AG04450 (cell line): Measurements from ENCODE around the gene PLA2G6. TPM values are rescaled to one million over a fixed set of nuclear protein-coding genes. Genes with fewer than 3 reads are reported as not detected.
"Not testable (repeated sequence)": the region's sequence is repeated elsewhere in the genome, so short reads cannot be mapped to it uniquely, and the experiment has no call there.

Experiments used
- CTCF ChIA-PET: fragments of 300-600, 350-600 bp; formaldehyde crosslinking; extraction: SDS; loops from one replicate; lab custom pipeline; 2022; ENCODE audit warnings: antibody characterized with exemption, inconsistent platforms; lab: Charles Lee
- POLR2A ChIA-PET: fragments of 350-600 bp; formaldehyde crosslinking; extraction: SDS; loops from one replicate; lab custom pipeline; 2021; ENCODE audit warnings: antibody characterized with exemption, inconsistent platforms; lab: Yijun Ruan, JAX
- DNase-seq: peaks from one replicate; pipeline ENCODE4 v3.0.0-alpha.2; 2011; ENCODE audit warnings: low read depth, low spot score
- H3K27ac ChIP-seq: one replicate; pipeline ENCODE4 v1.5.1; 2012; ENCODE audit warnings: low read depth, low read length, control low read depth
- H3K27me3 ChIP-seq: one replicate; pipeline ENCODE4 v1.6.0; 2012; ENCODE audit warnings: low read length; ENCODE audit not compliant: control insufficient read depth, insufficient read depth
- H3K4me3 ChIP-seq: 2 replicates; pipeline ENCODE4 v1.5.1; 2011; ENCODE audit warnings: mild to moderate bottlenecking, low read depth, low read length, control low read depth
- H3K9me3 ChIP-seq: 2 replicates; pipeline ENCODE4 v1.5.1; 2012; ENCODE audit warnings: low read length; ENCODE audit not compliant: control insufficient read depth, insufficient read depth
- polyA plus RNA-seq: library from polyadenylated mRNA; depleted of rRNA; stranded (reverse); fragments of >200 nt; gene quantifications from 2 replicates; pipeline ENCODE4 v1.2.3, GENCODE V29; 2011
- TF ChIP-seq, protein P1 (sequence below): IDR thresholded peaks from 2 replicates; pipeline ENCODE4 v1.5.1; 2011; ENCODE audit warnings: low read depth, low read length, control low read depth, inconsistent platforms

The PLA2G6 gene
- polyA plus RNA-seq, 1 experiment = 5.0 TPM

DNA sequence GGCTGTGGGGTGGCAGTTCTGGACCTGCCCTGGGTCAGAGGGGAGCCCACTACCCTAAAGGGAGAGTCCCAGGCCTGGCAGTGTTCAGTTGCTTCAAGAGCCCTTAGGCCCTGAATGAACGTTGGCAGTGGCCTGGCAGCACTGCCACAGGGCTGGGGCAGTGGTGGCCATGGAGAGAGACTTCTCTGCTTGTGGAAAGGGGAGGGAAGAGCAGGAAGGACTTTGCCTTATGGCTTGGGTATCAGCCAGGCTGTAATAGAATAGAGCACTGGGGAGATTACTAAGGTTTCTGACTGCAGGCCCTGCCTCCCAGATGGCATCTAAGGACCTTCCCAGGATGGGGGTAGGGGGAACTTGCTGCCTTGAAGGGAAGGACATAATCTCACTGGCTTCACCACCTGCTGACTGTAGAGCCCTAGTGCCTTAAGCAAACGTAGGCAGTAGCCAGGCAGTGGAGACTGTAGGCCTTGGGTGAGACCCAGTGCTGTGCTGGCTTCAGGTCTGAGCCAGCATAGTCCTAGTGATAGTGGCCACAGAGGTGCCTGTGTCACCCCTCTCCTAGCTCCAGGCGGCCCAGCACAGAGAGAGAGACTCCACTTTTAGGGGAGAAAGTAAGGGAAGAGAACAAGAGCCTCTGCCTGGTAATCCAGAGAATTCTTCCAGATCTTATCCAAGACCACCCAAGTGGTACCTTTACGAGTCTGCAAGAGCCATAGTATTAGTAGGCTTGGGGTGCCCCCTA lies 27.6 kb downstream of the PLA2G6 start:
- POLR2A ChIA-PET = no interaction called here
- Histone ChIP-seq H3K4me3 (no peak overlapping the region), H3K27ac (no peak overlapping the region), H3K27me3 (peaks cover 3% of the 10 kb centered on the region), H3K9me3 (peaks cover under 1% of the 10 kb centered on the region; the same call in 1 of the 2 replicates)
- TF ChIP-seq, protein P1, sequence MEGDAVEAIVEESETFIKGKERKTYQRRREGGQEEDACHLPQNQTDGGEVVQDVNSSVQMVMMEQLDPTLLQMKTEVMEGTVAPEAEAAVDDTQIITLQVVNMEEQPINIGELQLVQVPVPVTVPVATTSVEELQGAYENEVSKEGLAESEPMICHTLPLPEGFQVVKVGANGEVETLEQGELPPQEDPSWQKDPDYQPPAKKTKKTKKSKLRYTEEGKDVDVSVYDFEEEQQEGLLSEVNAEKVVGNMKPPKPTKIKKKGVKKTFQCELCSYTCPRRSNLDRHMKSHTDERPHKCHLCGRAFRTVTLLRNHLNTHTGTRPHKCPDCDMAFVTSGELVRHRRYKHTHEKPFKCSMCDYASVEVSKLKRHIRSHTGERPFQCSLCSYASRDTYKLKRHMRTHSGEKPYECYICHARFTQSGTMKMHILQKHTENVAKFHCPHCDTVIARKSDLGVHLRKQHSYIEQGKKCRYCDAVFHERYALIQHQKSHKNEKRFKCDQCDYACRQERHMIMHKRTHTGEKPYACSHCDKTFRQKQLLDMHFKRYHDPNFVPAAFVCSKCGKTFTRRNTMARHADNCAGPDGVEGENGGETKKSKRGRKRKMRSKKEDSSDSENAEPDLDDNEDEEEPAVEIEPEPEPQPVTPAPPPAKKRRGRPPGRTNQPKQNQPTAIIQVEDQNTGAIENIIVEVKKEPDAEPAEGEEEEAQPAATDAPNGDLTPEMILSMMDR = no peak
- no peak for DNase-seq
- CTCF ChIA-PET = interaction anchor here (1.2 kb wide), 1 partner anchor 101 kb away, joined by 3 read pairs; no protein-coding TSS in a partner anchor

DNA sequence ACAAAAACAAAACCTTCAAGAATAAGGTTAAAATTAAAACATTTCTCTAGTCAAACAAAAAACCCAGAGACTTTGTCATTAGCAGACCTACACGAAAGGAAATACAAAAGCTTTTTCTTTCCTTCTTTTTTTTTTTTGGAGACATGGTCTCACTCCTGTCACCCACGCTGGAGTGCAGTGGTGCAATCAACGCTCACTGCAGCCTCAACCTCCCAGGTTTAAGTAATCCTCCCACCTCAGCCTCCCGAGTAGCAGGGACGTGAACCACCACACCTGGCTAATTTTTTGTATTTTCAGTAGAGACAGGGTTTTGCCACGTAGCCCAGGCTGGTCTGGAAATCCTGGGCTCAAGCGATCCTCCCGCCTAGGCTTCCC lies 30.5 kb downstream of the PLA2G6 start:
- Histone ChIP-seq H3K4me3 (no peak overlapping the region), H3K27me3 (peaks cover 3% of the 10 kb centered on the region), H3K9me3 (peaks cover 4% of the 10 kb centered on the region; the same call in 1 of the 2 replicates), H3K27ac (no peak overlapping the region)
- DNase-seq = no peak
- ChIA-PET CTCF (no interaction called here), POLR2A (no interaction called here)
- TF ChIP-seq, protein P1 = no peak

DNA sequence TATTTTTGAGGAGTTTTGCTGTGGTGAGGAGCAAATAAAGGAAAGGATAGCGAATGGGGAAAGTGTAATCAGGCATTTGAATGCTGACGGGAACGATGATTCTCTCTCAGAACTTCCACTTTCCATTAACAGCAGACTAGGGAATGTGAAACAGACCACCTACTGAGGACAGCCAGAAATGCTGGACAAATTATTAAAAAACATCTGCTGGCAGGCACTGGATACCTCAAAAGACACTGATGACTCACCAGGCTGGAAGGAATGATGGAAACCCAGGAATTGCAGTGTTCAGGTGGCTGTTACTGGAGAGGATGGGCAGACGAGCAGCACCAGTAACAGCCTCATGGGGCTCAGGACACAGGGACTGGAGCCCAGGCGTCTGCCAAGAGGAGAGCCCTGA lies 33.4 kb downstream of the PLA2G6 start:
- peaks cover 4% of the 10 kb centered on the region; the same call in 1 of the 2 replicates for H3K9me3 ChIP-seq
- CTCF ChIA-PET = no interaction called here
- DNase-seq = peak; percentile 11
- POLR2A ChIA-PET = no interaction called here
- H3K27me3 ChIP-seq = no peaks in the 10 kb centered on the region
- no peak overlapping the region for H3K27ac ChIP-seq
- TF ChIP-seq, protein P1 = no peak
- no peak overlapping the region for H3K4me3 ChIP-seq

DNA sequence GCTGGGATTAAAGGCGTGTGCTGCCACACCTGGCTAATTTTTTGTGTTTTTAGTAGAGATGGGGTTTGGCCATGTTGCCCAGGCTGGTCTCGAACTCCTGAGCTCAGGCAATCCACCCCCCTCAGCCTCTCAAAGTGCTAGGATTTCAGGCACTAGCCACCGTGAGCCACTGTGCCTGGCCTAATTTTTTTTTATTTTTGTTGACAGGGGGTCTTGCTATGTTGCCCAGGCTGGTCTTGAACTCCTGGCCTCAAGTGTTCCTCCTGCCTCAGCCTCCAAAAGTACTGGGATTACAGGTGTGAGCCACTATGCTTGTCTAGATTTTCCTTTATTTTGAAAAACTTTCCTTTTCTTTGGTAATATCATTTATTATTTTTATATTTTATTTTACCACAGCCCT lies 35.5 kb downstream of the PLA2G6 start:
- H3K27me3 ChIP-seq, H3K9me3 ChIP-seq, H3K4me3 ChIP-seq, H3K27ac ChIP-seq, DNase-seq: not testable (repeated sequence)
- ChIA-PET POLR2A (interaction anchor here (0.6 to 0.7 kb wide), 3 partner anchors 26 to 130 kb away, joined by 3 to 5 read pairs (median 3); no protein-coding TSS in a partner anchor), CTCF (interaction anchor here (1.1 kb wide), 1 partner anchor 31 kb away, joined by 4 read pairs; no protein-coding TSS in a partner anchor)

DNA sequence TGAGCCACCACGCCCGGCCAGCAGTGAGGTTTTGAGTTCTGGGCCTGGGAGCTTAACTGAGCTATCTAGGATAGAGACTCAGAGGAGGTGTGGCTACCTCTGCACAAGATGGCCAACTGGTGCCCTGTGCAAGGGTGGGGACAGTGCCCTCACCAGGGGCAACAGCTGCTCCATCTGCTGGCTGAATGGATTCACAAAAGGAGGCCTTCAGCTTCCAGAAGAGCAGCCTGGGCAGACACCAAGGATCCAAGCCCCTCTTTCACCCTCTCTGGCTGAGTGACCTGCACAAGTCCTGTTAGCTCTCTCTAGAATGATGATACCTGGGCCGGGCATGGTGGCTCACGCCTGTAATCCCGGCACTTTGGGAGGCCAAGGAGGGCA lies 37.6 kb downstream of the PLA2G6 start:
- DNase-seq = no peak
- CTCF ChIA-PET = interaction anchor here (0.8 kb wide), 1 partner anchor 30 kb away, joined by 4 read pairs; no protein-coding TSS in a partner anchor
- Histone ChIP-seq H3K9me3 (peaks cover 4% of the 10 kb centered on the region; the same call in 1 of the 2 replicates), H3K4me3 (no peak overlapping the region), H3K27ac (no peak overlapping the region), H3K27me3 (no peaks in the 10 kb centered on the region)
- TF ChIP-seq, protein P1 = no peak
- POLR2A ChIA-PET = no interaction called here
